GM23338 (cell line): Measurements from ENCODE around the gene PLPP4.

Experiments
- CREB1 ChIP-seq: fragments of 250-450 bp; sonication (Bioruptor Pico); IDR thresholded peaks from 2 replicates; pipeline ENCODE4 v1.5.0; 2020; ENCODE audit warnings: low read depth, mild to moderate bottlenecking, moderate library complexity
- EZH2 ChIP-seq: fragments of 200-600 bp; sonication (generic); IDR thresholded peaks from one replicate; pipeline ENCODE4 v1.8.0; 2017; ENCODE audit warnings: antibody characterized with exemption, mild to moderate bottlenecking, low read depth; ENCODE audit not compliant: unreplicated experiment
- EZH2phosphoT487 ChIP-seq: fragments of 200-600 bp; sonication (generic); IDR thresholded peaks from one replicate; pipeline ENCODE4 v1.8.1; 2018; ENCODE audit warnings: antibody characterized with exemption; ENCODE audit not compliant: unreplicated experiment
- JUNB ChIP-seq: IDR thresholded peaks from one replicate; pipeline ENCODE4 v1.6.1; 2016; ENCODE audit warnings: antibody characterized with exemption; ENCODE audit not compliant: unreplicated experiment
- NANOG ChIP-seq: IDR thresholded peaks from 2 replicates; pipeline ENCODE4 v1.6.1; 2016; ENCODE audit warnings: antibody characterized with exemption, borderline replicate concordance
- POLR2AphosphoS5 ChIP-seq: IDR thresholded peaks from 2 replicates; pipeline ENCODE4 v1.6.1; 2016; ENCODE audit warnings: antibody characterized with exemption, low read depth
- STAT1 ChIP-seq: IDR thresholded peaks from one replicate; pipeline ENCODE4 v1.6.1; 2016; ENCODE audit warnings: antibody characterized with exemption; ENCODE audit not compliant: unreplicated experiment
- ZNF114 ChIP-seq: fragments of 250-450 bp; sonication (Bioruptor Pico); IDR thresholded peaks from 2 replicates; pipeline ENCODE4 v1.5.0; 2020; ENCODE audit warnings: mild to moderate bottlenecking, moderate library complexity
- TF ChIP-seq, protein P1 (sequence below), 2 experiments: fragments of 200-600 bp in 1 of 2; sonication (generic) in 1 of 2; conservative IDR thresholded peaks; 2 replicates each; pipeline versions ENCODE4 v1.5.1 to v1.6.1; 2016 to 2017; ENCODE audit warnings: antibody characterized with exemption in 2 of 2, low read depth in 2 of 2, mild to moderate bottlenecking in 2 of 2, moderate library complexity in 1 of 2
- TF ChIP-seq, protein P2 (sequence below): IDR thresholded peaks from one replicate; pipeline ENCODE4 v1.6.1; 2018; ENCODE audit warnings: antibody characterized with exemption; ENCODE audit not compliant: unreplicated experiment
- TF ChIP-seq, protein P3 (sequence below): IDR thresholded peaks from 2 replicates; pipeline ENCODE4 v1.6.1; 2016; ENCODE audit warnings: antibody characterized with exemption

DNA sequence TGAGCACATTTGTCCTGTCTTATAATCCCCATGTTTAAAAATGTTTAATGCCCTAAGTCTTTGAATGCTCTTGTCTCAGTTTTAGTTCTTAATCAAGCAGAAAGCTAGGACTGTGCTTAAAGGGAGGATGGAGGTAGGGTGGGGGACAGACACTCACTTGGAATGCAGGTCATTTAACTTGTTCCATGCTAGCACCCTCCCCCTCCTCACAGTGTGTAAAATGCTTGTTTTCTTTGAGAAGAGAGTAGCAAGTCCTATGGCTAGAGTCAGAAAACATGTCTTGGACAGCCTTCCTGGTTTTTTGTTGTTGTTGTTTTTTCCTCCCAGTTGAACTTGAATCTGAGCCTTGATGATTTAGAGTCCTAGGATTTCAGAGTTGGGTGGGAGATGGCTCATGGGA is 114.2 kb downstream of the PLPP4 start:
- TF ChIP-seq, protein P1, sequence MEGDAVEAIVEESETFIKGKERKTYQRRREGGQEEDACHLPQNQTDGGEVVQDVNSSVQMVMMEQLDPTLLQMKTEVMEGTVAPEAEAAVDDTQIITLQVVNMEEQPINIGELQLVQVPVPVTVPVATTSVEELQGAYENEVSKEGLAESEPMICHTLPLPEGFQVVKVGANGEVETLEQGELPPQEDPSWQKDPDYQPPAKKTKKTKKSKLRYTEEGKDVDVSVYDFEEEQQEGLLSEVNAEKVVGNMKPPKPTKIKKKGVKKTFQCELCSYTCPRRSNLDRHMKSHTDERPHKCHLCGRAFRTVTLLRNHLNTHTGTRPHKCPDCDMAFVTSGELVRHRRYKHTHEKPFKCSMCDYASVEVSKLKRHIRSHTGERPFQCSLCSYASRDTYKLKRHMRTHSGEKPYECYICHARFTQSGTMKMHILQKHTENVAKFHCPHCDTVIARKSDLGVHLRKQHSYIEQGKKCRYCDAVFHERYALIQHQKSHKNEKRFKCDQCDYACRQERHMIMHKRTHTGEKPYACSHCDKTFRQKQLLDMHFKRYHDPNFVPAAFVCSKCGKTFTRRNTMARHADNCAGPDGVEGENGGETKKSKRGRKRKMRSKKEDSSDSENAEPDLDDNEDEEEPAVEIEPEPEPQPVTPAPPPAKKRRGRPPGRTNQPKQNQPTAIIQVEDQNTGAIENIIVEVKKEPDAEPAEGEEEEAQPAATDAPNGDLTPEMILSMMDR (conservative IDR thresholded peaks at IDR 0.05; ENCODE audit: low read depth in 2 of 2) = no peak
- no peak for TF ChIP-seq POLR2AphosphoS5
- no peak for TF ChIP-seq EZH2phosphoT487
- no peak for TF ChIP-seq EZH2
- no peak for TF ChIP-seq STAT1
- TF ChIP-seq, protein P2, sequence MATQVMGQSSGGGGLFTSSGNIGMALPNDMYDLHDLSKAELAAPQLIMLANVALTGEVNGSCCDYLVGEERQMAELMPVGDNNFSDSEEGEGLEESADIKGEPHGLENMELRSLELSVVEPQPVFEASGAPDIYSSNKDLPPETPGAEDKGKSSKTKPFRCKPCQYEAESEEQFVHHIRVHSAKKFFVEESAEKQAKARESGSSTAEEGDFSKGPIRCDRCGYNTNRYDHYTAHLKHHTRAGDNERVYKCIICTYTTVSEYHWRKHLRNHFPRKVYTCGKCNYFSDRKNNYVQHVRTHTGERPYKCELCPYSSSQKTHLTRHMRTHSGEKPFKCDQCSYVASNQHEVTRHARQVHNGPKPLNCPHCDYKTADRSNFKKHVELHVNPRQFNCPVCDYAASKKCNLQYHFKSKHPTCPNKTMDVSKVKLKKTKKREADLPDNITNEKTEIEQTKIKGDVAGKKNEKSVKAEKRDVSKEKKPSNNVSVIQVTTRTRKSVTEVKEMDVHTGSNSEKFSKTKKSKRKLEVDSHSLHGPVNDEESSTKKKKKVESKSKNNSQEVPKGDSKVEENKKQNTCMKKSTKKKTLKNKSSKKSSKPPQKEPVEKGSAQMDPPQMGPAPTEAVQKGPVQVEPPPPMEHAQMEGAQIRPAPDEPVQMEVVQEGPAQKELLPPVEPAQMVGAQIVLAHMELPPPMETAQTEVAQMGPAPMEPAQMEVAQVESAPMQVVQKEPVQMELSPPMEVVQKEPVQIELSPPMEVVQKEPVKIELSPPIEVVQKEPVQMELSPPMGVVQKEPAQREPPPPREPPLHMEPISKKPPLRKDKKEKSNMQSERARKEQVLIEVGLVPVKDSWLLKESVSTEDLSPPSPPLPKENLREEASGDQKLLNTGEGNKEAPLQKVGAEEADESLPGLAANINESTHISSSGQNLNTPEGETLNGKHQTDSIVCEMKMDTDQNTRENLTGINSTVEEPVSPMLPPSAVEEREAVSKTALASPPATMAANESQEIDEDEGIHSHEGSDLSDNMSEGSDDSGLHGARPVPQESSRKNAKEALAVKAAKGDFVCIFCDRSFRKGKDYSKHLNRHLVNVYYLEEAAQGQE = no peak
- no peak for TF ChIP-seq JUNB
- no peak for TF ChIP-seq CREB1 (CRISPR knock-in tag)
- TF ChIP-seq ZNF114 (CRISPR knock-in tag) = no peak
- TF ChIP-seq, protein P3, sequence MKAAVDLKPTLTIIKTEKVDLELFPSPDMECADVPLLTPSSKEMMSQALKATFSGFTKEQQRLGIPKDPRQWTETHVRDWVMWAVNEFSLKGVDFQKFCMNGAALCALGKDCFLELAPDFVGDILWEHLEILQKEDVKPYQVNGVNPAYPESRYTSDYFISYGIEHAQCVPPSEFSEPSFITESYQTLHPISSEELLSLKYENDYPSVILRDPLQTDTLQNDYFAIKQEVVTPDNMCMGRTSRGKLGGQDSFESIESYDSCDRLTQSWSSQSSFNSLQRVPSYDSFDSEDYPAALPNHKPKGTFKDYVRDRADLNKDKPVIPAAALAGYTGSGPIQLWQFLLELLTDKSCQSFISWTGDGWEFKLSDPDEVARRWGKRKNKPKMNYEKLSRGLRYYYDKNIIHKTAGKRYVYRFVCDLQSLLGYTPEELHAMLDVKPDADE = no peak
- TF ChIP-seq NANOG = no peak
